ENCODE data around the gene RBM28. TPM values are rescaled to one million over a fixed set of nuclear protein-coding genes. Genes with fewer than 3 reads are reported as not detected.
A peak's percentile ranks its signal among the peaks of the same experiment; 100 is the strongest.

Gene RBM28
- total RNA-seq, 1 donor from 2014 or later, result 60.4 TPM

DNA sequence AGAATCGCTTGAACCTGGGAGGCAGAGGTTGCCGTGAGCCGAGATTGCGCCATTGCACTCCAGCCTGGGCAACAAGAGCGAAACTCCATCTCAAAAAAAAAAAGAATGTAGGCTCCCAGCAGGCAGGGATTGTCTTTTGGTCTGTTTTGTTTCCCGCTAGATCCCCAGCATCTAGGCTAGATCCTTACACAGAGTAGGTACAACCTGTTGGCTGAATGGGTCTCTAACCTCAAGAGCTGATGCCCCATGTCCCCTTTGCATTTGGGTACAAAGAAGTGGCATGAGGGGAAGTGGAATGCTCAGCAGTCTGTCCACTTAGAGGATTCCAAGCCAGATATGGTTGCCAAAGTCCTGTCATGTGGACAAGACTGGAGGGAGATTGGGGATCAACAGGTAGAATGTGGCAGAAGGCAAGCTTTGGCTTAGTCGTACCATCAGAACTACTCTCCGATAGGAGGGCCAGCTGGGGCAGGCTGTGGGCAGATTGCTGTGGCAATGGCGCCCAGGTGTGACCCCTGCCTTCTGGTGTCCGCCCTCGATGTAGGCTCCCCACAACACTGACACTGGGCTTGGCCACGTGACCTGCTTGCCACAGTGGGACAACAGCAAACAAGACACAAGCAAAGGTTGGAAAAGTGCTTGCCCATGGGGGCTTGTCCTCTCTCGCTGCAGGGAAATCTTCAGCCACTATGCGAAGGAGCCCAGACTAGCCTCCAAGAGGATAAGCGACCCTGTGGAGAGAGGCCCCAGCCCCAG, 81.3 kb downstream of the RBM28 start:
- DNase-seq (ENCODE audit: low spot score), result no peak

DNA sequence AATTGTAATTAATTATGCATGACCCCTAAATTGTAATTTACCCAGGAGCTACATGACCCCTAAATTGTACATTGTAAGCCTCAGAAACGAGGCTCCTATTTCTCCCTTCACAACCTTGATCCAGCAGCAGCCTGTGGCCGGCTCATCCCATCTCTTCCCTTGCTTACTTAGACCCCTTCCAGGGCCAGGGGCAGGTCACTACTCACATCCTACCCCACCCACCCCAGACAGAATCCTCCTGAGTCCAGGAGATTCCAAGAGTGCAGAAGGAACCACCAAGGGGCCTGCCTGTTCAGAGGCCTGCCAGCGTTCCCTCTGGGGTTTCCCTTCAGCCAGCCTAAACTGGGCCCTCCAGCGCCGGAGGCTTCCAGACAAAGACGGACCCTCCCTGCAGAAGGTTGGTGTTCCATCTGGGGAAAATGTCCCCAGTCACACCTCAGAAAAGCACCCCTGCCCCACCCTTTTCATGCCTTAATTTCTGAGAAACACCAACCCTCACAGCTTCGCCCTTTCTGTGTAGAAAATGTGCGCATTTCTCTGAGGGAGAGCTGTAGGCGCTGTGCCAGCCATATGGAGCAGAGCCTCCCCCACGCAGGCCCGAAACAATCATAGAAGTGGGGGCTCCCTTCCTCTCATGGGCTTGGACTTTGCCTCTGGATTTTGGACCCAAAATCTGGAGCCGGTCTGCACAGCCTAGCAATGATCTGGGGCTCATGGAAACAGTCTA, 83.5 kb downstream of the RBM28 start:
- DNase-seq (ENCODE audit: low spot score), result peak; percentile 14

DNA sequence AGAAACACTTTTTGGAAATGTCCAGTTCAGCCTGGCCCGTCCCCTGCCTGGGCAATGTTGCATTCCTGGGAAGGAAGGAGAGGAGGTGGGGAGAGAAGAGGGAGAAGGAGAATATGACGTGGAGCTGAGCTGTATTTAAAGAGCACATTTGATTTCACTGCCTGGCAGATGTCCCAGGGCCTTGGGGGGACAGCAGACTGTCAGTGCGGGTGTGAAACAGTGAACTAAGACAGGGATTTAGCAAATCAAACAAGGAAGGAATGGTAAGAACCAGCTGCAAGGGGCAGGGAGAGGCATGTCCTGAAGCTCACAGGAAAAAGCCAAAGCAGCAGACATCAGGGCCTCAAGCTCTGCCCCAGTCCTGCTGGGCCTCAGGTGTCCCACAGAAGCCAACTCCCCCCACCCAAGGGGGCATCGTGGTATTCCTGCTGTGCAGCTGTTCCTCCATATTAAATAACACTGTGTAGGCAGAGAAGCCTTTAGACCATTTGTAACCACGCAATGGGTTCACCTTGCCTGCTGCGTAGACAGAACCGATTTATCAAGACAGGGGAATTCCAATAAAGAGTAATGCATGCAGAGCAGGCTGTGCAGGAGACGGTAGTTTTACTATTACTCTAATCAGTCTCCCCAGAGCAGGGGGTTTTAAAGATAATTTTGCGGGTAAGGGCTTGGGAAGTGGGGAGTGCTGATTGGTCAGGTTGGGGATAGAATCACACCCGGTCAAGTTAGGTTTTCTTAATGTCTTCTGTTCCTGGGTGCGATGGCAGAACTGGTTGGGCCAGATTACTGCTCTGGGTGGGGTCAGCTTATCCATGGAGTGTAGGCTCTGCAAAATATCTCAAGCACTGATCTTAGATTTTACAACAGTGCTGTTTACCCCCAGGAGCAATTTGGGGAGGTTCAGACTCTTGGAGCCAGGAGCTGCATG, 84.3 kb downstream of the RBM28 start:
- DNase-seq (ENCODE audit: low spot score), result peak; percentile 85

DNA sequence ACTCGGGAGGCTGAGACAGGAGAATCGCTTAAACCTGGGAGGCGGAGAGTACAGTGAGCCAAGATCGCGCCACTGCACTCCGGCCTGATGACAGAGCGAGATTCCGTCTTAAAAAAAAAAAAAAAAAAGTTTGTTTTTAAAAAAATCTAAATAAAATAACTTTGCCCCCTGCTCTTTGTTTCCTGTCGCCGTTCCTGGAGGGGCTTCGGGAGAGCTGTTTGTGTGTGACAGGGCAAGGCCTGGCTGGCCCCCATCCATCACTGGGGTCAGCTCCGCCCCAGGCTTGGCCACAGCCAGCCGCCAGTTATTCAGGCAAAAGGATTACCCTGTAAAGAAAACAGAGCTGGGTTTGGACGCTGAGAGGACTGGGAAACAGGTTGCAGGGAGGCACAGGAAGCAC, 86.2 kb downstream of the RBM28 start:
- DNase-seq (ENCODE audit: low spot score), result no peak

DNA sequence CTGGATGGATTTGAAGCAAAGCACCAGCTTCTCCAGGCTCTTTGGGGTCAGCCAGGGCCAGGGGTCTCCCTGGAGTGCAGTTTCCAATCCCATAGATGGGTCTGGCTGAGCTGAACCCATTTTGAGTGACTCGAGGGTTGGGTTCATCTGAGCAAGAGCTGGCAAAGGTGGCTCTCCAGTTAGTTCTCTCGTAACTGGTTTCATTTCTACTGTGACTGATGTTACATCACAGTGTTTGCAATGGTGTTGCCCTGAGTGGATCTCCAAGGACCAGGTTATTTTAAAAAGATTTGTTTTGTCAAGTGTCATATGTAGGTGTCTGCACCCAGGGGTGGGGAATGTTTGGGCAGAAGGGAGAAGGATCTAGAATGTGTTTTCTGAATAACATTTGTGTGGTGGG, 88.4 kb downstream of the RBM28 start:
- DNase-seq (ENCODE audit: low spot score), result no peak

DNA sequence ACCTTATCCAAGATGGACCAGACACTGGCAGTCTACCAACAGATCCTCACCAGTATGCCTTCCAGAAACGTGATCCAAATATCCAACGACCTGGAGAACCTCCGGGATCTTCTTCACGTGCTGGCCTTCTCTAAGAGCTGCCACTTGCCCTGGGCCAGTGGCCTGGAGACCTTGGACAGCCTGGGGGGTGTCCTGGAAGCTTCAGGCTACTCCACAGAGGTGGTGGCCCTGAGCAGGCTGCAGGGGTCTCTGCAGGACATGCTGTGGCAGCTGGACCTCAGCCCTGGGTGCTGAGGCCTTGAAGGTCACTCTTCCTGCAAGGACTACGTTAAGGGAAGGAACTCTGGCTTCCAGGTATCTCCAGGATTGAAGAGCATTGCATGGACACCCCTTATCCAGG, 89.2 kb downstream of the RBM28 start:
- no peak for DNase-seq (ENCODE audit: low spot score)

DNA sequence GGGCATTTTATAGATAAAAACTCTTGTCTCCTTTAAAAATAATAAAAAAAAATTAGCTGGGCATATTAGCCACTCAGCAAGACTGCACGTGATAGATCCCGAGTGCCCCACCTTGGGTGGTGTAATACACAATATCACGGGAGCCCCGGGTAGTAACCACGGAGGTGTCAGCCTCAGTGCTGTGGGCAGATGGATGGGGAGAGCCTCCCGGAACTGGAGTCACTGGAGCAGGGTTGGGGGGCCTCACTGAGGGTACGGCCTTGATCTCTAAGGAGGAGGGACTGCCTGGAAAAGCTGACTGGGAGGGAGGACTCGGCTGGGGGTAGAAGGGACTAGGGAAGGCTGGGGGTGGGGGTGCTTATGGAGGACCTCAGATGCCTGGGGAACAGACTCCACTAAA, 90.0 kb downstream of the RBM28 start:
- no peak for DNase-seq (ENCODE audit: low spot score)

DNA sequence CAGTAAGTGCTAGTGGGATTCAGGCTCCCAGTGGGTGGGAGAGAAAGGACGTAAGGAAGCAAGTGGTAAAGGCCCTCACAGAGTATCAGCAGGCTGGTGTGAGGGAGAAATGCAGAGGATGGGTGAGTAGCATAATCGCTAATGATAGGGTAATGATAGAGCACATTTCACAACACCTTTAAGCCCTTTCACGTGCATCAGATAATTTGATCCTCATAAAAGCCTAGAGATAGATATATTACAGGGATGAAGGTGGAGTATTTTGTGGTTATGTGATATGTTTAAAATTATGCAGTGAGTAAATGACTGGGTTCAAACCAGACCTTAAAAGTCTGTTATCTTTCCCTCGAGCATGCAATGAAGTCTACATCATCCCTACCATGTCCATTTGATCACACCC, 92.4 kb downstream of the RBM28 start:
- DNase-seq (ENCODE audit: low spot score), result no peak

Other genes with a start within 250 kb of the RBM28 start
- 784 TPM for gene LEP, start 102.6 kb downstream of the RBM28 start, total RNA-seq
- gene PRRT4, start 17.8 kb upstream of the RBM28 start, total RNA-seq, result 17.4 TPM
- 146 TPM for gene IMPDH1, start 66.1 kb upstream of the RBM28 start, total RNA-seq
- gene HILPDA, start 112.0 kb upstream of the RBM28 start, total RNA-seq, result 31.1 TPM
- gene METTL2B, start 132.8 kb upstream of the RBM28 start, total RNA-seq, result 26.6 TPM